Measurements from ENCODE around the gene DNAJC24. TPM values are rescaled to one million over a fixed set of nuclear protein-coding genes. Genes with fewer than 3 reads are reported as not detected.
A peak's percentile ranks its signal among the peaks of the same experiment; 100 is the strongest.
"Not testable (repeated sequence)": the region's sequence is repeated elsewhere in the genome, so short reads cannot be mapped to it uniquely, and the experiment has no call there.

DNAJC24 gene
- total RNA-seq = 7.2 and 17.1 TPM in 2 replicates

GRCh38 chr11:31369348-31370329 lies at the start of gene DNAJC24, which contains the start of gene DCDC1:
Gene DNAJC24 (plus strand): TSS chr11:31369860. CDS start chr11:31370749, 889 bp downstream.
Gene DCDC1 (minus strand): TSS chr11:31369739. CDS start chr11:31328280, 41,459 bp downstream.
- TF ChIP-seq, protein P1, sequence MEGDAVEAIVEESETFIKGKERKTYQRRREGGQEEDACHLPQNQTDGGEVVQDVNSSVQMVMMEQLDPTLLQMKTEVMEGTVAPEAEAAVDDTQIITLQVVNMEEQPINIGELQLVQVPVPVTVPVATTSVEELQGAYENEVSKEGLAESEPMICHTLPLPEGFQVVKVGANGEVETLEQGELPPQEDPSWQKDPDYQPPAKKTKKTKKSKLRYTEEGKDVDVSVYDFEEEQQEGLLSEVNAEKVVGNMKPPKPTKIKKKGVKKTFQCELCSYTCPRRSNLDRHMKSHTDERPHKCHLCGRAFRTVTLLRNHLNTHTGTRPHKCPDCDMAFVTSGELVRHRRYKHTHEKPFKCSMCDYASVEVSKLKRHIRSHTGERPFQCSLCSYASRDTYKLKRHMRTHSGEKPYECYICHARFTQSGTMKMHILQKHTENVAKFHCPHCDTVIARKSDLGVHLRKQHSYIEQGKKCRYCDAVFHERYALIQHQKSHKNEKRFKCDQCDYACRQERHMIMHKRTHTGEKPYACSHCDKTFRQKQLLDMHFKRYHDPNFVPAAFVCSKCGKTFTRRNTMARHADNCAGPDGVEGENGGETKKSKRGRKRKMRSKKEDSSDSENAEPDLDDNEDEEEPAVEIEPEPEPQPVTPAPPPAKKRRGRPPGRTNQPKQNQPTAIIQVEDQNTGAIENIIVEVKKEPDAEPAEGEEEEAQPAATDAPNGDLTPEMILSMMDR (conservative IDR thresholded peaks at IDR 0.05; ENCODE audit: low read depth, low read length) = no peak
- DNase-seq (ENCODE audit: low read depth) = peak; percentile 52
- peak within 1 kb of the TSS; percentile 81 for H3K4me3 ChIP-seq (ENCODE audit: low read depth, low read length)

- not testable (repeated sequence) for DNase-seq (ENCODE audit: low read depth)
Observed at GRCh38 chr11:31321494-31321893, 48.2 kb upstream of the DNAJC24 start.

GRCh38 chr11:31323145-31323544 lies 46.5 kb upstream of the DNAJC24 start:
- TF ChIP-seq, protein P1 (conservative IDR thresholded peaks at IDR 0.05; ENCODE audit: low read depth, low read length) = no peak
- no peak overlapping the region for H3K4me3 ChIP-seq (ENCODE audit: low read depth, low read length)
- DNase-seq (ENCODE audit: low read depth) = no peak

More at GRCh38 chr11:31321494-31321893, 48.2 kb upstream of the DNAJC24 start:
- H3K4me3 ChIP-seq (ENCODE audit: low read depth, low read length) = not testable (repeated sequence)

DNA sequence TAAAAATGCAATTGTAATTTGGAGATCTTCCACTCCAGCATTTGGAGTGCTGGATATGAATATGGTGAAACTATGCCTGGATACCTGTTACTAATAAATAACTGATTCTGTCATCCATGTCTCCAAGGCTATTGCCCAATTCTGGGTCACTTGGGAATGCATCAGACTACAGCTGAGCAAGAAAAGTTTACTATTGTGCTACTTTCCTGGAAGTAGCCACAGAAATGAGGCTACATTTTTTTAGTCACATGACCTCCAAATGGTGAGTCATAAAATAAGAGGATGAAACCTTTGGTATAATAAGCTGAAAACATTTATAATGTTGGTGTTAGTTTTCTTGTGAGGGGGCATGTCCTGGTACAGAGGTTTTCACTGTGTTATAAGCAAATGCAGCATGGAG lies 44.5 kb upstream of the DNAJC24 start:
- H3K4me3 ChIP-seq (ENCODE audit: low read depth, low read length) = no peak overlapping the region
- peak; percentile 92 for DNase-seq (ENCODE audit: low read depth)
- TF ChIP-seq, protein P1 (conservative IDR thresholded peaks at IDR 0.05; ENCODE audit: low read depth, low read length) = no peak

GRCh38 chr11:31326470-31327148 lies 43.1 kb upstream of the DNAJC24 start:
- TF ChIP-seq, protein P1 (conservative IDR thresholded peaks at IDR 0.05; ENCODE audit: low read depth, low read length) = no peak
- DNase-seq (ENCODE audit: low read depth) = no peak
- no peak overlapping the region for H3K4me3 ChIP-seq (ENCODE audit: low read depth, low read length)

- TF ChIP-seq, protein P1 (conservative IDR thresholded peaks at IDR 0.05; ENCODE audit: low read depth, low read length) = no peak
- H3K4me3 ChIP-seq (ENCODE audit: low read depth, low read length) = no peak overlapping the region
- no peak for DNase-seq (ENCODE audit: low read depth)
Observed at GRCh38 chr11:31327417-31327816, 42.2 kb upstream of the DNAJC24 start.

DNA sequence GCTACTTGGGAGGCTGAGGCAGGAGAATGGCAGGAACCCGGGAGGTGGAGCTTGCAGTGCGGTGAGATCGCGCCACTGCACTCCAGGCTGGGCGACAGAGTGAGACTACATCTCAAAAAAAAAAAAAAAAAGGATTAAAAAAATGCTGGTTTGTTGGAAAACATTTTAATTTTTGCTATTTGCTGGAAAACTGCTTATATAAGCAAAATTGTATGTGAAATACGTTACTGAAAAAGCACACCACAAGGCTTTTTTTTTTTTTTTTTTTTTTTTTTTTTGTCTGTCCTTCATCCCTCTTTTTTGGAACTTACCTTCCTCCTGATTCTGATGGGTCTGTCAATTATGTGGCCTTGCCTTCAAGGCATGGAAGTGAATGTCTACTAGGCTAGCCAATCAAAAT lies 41.0 kb upstream of the DNAJC24 start:
- DNase-seq (ENCODE audit: low read depth) = no peak
- no peak overlapping the region for H3K4me3 ChIP-seq (ENCODE audit: low read depth, low read length)
- TF ChIP-seq, protein P1 (conservative IDR thresholded peaks at IDR 0.05; ENCODE audit: low read depth, low read length) = no peak
